ENCODE results near the gene HCFC1R1. TPM values are rescaled to one million over a fixed set of nuclear protein-coding genes. Genes with fewer than 3 reads are reported as not detected.

The HCFC1R1 gene
- total RNA-seq, 1 donor from 2014 or later, result 48.5 TPM

DNA sequence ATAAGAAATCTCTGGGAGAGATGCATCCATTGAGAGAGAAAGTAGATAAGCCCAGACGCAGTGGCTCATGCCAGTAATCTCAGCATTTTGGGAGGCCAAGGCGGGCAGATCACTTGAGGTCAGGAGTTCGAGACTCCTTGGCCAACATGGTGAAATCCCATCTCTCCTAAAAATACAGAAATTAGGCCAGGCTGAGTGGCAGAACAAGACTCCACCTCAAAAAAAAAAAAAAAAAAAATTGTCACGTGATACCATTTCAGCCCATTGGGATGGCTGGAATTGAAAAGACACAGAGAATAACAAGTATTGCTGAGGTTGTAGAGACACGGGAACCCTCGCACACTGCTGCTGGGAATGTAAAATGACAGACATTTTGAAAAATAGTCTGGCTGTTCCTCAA is 38.8 kb upstream of the HCFC1R1 start:
- DNase-seq, result no peak
- H3K36me3 ChIP-seq, result no peaks in the 10 kb centered on the region
- H3K4me3 ChIP-seq, result no peak overlapping the region
- TF ChIP-seq, protein P1, sequence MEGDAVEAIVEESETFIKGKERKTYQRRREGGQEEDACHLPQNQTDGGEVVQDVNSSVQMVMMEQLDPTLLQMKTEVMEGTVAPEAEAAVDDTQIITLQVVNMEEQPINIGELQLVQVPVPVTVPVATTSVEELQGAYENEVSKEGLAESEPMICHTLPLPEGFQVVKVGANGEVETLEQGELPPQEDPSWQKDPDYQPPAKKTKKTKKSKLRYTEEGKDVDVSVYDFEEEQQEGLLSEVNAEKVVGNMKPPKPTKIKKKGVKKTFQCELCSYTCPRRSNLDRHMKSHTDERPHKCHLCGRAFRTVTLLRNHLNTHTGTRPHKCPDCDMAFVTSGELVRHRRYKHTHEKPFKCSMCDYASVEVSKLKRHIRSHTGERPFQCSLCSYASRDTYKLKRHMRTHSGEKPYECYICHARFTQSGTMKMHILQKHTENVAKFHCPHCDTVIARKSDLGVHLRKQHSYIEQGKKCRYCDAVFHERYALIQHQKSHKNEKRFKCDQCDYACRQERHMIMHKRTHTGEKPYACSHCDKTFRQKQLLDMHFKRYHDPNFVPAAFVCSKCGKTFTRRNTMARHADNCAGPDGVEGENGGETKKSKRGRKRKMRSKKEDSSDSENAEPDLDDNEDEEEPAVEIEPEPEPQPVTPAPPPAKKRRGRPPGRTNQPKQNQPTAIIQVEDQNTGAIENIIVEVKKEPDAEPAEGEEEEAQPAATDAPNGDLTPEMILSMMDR (IDR thresholded peaks at IDR 0.05; ENCODE audit: borderline replicate concordance), result no peak
- intact Hi-C loops (cut with micrococcal nuclease), result no loop called here
- H3K27ac ChIP-seq (replicated peaks), result no peak overlapping the region
- peaks cover 53% of the 10 kb centered on the region for H3K4me1 ChIP-seq
- no peaks in the 10 kb centered on the region for H3K27me3 ChIP-seq (ENCODE audit: low read depth)
- no peaks in the 10 kb centered on the region for H3K9me3 ChIP-seq (replicated peaks)

DNA sequence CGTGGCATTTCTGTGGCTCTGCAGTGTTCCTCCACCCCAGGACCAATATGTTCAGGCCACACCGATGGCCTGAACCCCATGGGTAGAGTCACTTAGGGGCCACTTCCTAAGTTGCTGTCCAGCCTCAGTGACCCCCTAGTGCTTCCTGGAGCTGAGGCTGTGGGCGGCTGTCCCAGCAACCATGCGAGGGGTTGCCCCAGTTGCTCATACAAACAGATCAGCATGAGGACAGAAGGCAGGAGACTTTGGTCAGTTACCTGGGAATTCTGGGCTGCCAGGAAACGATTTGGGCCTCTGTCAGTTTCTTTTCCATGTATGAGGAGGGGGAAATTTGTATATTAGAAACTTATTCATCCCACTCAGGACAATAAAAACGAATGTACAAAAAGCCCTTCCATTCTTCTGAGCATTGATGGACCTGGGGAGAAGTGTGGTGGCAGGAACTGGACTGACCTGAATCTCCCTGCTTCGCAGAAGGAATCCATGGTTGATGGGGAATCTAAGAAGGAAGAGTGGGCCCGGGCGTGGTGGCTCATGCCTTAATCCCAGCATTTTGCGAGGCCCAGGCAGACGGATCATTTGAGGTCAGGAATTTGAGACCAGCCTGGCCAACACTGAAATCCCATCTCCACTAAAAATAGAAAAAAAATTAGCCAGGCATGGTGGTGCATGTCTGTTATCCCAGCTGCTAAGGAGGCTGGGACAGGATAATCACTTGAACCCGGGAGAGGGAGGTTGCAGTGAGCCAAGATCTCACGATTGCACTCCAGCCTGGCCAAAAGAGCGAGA is 36.8 kb upstream of the HCFC1R1 start:
- no peak for DNase-seq
- intact Hi-C loops (cut with micrococcal nuclease), result no loop called here
- TF ChIP-seq, protein P1 (IDR thresholded peaks at IDR 0.05; ENCODE audit: borderline replicate concordance), result no peak
- Histone ChIP-seq H3K4me3 (no peak overlapping the region), H3K4me1 (peaks cover 45% of the 10 kb centered on the region), H3K27ac (replicated peaks) (peak overlapping the region; percentile 90), H3K9me3 (replicated peaks) (no peaks in the 10 kb centered on the region), H3K36me3 (no peaks in the 10 kb centered on the region), H3K27me3 (ENCODE audit: low read depth) (no peaks in the 10 kb centered on the region)

DNA sequence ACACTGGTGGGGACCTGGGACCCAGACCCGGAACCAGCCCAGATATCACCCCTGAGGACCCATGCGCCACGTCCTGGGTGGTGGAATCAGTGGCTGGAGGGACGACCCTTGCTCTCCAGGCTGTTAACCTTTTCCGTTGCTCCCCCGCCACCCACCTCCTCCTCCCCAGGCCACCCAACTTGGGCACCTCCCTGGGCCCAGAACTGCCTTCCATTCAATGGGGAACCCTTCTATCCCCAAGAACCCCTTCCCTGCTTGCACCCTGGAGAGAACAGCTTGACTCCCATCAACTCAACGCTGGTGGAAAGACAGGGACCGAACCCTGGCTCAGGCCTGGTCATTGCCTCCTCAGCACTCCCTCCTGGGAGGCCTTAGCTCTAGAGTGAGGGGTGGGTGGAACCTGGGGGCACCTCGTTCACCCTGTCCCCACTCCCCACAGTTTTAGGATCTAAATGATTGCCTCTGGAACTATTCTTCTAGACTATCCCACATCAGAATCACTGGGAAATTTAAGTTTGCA is 36.0 kb upstream of the HCFC1R1 start:
- Histone ChIP-seq H3K9me3 (replicated peaks) (no peaks in the 10 kb centered on the region), H3K27me3 (ENCODE audit: low read depth) (no peaks in the 10 kb centered on the region), H3K4me1 (peaks cover 39% of the 10 kb centered on the region), H3K36me3 (no peaks in the 10 kb centered on the region), H3K4me3 (peak overlapping the region; percentile 98), H3K27ac (replicated peaks) (peak overlapping the region; percentile 90)
- TF ChIP-seq, protein P1 (IDR thresholded peaks at IDR 0.05; ENCODE audit: borderline replicate concordance), result no peak
- no peak for DNase-seq
- intact Hi-C loops (cut with micrococcal nuclease), result loop anchor here (10.0 kb wide), 1 partner anchor 65 kb away; no protein-coding TSS in a partner anchor

DNA sequence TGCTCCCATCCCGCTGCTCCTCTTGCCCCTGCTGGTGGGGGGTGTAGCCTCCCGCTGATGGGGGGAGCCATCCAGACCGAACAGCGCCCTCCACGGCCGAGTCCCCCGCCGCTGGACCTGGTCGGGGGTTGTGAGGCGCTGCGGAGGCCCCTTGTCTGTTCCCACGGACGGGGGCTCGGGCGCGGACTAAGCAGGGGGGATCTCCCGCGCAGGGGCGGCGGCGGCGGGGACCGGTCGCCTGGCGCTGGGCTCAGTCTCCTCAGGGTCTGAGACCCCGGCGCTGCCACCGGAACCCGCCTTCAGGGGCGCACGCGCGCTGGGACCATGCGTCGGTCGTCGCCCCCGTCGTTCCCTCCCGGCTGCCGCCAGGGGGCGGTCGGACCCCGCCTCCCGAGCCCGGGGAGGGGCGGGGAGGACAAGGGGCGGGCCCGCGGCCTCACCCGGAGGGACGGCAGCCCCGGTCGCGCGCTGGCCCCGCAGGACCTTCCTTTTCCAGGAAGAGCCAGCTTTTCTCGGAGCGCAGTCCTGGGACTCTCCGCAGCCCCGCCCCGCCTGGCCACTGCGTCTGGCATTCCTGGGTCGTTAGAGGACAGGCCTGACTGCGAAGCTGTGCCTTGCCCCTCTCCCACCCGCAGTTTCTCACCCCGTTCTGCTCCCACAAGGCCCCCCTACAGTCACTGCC is 35.4 kb upstream of the HCFC1R1 start:
- TF ChIP-seq, protein P1 (IDR thresholded peaks at IDR 0.05; ENCODE audit: borderline replicate concordance), result peak; percentile 93
- peaks cover 33% of the 10 kb centered on the region for H3K4me1 ChIP-seq

DNA sequence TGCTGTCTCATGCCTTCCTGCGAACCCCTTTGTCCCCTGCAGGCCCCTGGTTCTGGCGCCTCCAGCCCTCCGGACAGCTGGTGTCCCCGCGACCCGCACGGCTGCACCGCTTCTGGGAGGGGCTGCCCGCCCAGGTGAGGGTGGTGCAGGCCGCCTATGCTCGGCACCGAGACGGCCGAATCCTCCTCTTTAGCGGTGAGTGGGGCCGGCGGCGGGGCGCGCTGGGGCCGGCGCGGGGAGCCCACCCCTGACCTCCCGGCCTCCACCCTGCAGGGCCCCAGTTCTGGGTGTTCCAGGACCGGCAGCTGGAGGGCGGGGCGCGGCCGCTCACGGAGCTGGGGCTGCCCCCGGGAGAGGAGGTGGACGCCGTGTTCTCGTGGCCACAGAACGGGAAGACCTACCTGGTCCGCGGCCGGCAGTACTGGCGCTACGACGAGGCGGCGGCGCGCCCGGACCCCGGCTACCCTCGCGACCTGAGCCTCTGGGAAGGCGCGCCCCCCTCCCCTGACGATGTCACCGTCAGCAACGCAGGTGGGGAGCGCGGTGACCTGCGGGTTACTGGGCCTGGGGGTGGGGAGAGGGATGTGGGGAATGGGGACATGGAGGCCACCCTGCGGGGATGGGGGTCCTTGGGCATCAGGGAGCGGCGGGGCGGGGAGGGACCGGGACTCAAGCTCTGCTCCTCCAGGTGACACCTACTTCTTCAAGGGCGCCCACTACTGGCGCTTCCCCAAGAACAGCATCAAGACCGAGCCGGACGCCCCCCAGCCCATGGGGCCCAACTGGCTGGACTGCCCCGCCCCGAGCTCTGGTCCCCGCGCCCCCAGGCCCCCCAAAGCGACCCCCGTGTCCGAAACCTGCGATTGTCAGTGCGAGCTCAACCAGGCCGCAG is 34.6 kb upstream of the HCFC1R1 start:
- peak overlapping the region; percentile 90 for H3K27ac ChIP-seq (replicated peaks)
- intact Hi-C loops (cut with micrococcal nuclease), result loop anchor here (10.0 kb wide), 1 partner anchor 66 kb away; no protein-coding TSS in a partner anchor
- H3K4me3 ChIP-seq, result peak overlapping the region; percentile 98
- H3K9me3 ChIP-seq (replicated peaks), result no peaks in the 10 kb centered on the region
- peaks cover 32% of the 10 kb centered on the region for H3K4me1 ChIP-seq
- no peaks in the 10 kb centered on the region for H3K36me3 ChIP-seq
- no peaks in the 10 kb centered on the region for H3K27me3 ChIP-seq (ENCODE audit: low read depth)
- TF ChIP-seq, protein P1 (IDR thresholded peaks at IDR 0.05; ENCODE audit: borderline replicate concordance), result no peak
- DNase-seq, result peak; percentile 44

More for the DNA sequence above, 35.4 kb upstream of the HCFC1R1 start:
- Histone ChIP-seq H3K36me3 (no peaks in the 10 kb centered on the region), H3K9me3 (replicated peaks) (no peaks in the 10 kb centered on the region), H3K4me3 (peak overlapping the region; percentile 98), H3K27me3 (ENCODE audit: low read depth) (no peaks in the 10 kb centered on the region), H3K27ac (replicated peaks) (peak overlapping the region; percentile 90)
- peak; percentile 90 for DNase-seq
- intact Hi-C loops (cut with micrococcal nuclease), result loop anchor here (10.0 kb wide), 1 partner anchor 66 kb away; no protein-coding TSS in a partner anchor

All from left ventricle myocardium inferior (tissue), 1 donor.